Right atrium auricular region (tissue), 2 donors: Measurements from ENCODE around the gene CACNA2D3. TPM values are rescaled to one million over a fixed set of nuclear protein-coding genes. Genes with fewer than 3 reads are reported as not detected.

ENCODE experiments used
- DNase-seq: peaks from one replicate; pipeline ENCODE4 v3.0.0-alpha.2; 2019; ENCODE audit warnings: low spot score
- H3K27ac ChIP-seq, 2 donors: fragments of 200-600 bp; sonication (generic); 1 replicate in 1 of 2; 2 replicates in 1 of 2; pipeline ENCODE4 v1.5.1; 2016 to 2019
- H3K27me3 ChIP-seq, 2 donors: fragments of 200-600 bp; sonication (generic); one replicate each; pipeline versions ENCODE4 v1.5.1 to v1.6.0; 2017 to 2019
- H3K36me3 ChIP-seq: fragments of 200-600 bp; sonication (generic); one replicate; pipeline ENCODE4 v1.5.1; 2016
- H3K4me1 ChIP-seq, 2 donors: fragments of 200-600 bp; sonication (generic); one replicate each; pipeline versions ENCODE4 v1.5.1 to v1.6.0; 2017 to 2019
- H3K4me3 ChIP-seq, 2 donors: fragments of 200-600 bp; sonication (generic); 1 replicate in 1 of 2; 2 replicates in 1 of 2; pipeline ENCODE4 v1.5.1; 2017 to 2019; ENCODE audit warnings: mild to moderate bottlenecking in 1 of 2, moderate library complexity in 1 of 2
- H3K9me3 ChIP-seq, 2 donors: fragments of 200-600 bp; sonication (generic); one replicate each; pipeline ENCODE4 v1.5.1; 2019
- CTCF ChIP-seq, 2 donors: fragments of 200-600 bp; sonication (generic); IDR thresholded peaks; one replicate each; pipeline ENCODE4 v1.5.1; 2019; ENCODE audit warnings: antibody characterized with exemption in 2 of 2
- total RNA-seq, 2 donors: library from RNA; depleted of rRNA; stranded (reverse); fragments of >200 nt; gene quantifications; one replicate each; pipeline ENCODE4 v1.1.0, GENCODE V29; 2016

The CACNA2D3 gene
- total RNA-seq, 2 donors from 2014 or later: 10.9 to 17.2 TPM

GRCh38 chr3:54797111-54797510, 674.8 kb downstream of the CACNA2D3 start:
- TF ChIP-seq CTCF (IDR thresholded peaks at IDR 0.05): no peak
- Histone ChIP-seq H3K4me3 (no peak overlapping the region), H3K9me3 (no peaks in the 10 kb centered on the region), H3K27me3 (no peaks in the 10 kb centered on the region), H3K27ac (no peak overlapping the region), H3K36me3 (no peaks in the 10 kb centered on the region), H3K4me1 (no peaks in the 10 kb centered on the region)
- DNase-seq: no peak

- no peak for DNase-seq
- Histone ChIP-seq H3K36me3 (no peaks in the 10 kb centered on the region), H3K27ac (no peak overlapping the region), H3K4me1 (no peaks in the 10 kb centered on the region), H3K9me3 (no peaks in the 10 kb centered on the region), H3K27me3 (no peaks in the 10 kb centered on the region), H3K4me3 (no peak overlapping the region)
- TF ChIP-seq CTCF (IDR thresholded peaks at IDR 0.05): no peak
These were observed 678.1 kb downstream of the CACNA2D3 start for GRCh38 chr3:54800478-54800877.

GRCh38 chr3:54801977-54802376, 679.6 kb downstream of the CACNA2D3 start:
- no peaks in the 10 kb centered on the region for H3K4me1 ChIP-seq

GRCh38 chr3:54810401-54810800, 688.0 kb downstream of the CACNA2D3 start:
- no peak overlapping the region for H3K4me3 ChIP-seq

More at GRCh38 chr3:54801977-54802376, 679.6 kb downstream of the CACNA2D3 start:
- H3K27me3 ChIP-seq: no peaks in the 10 kb centered on the region
- no peak for TF ChIP-seq CTCF (IDR thresholded peaks at IDR 0.05)
- H3K9me3 ChIP-seq: no peaks in the 10 kb centered on the region
- H3K27ac ChIP-seq: no peak overlapping the region
- no peaks in the 10 kb centered on the region for H3K36me3 ChIP-seq
- H3K4me3 ChIP-seq: no peak overlapping the region
- no peak for DNase-seq

DNA sequence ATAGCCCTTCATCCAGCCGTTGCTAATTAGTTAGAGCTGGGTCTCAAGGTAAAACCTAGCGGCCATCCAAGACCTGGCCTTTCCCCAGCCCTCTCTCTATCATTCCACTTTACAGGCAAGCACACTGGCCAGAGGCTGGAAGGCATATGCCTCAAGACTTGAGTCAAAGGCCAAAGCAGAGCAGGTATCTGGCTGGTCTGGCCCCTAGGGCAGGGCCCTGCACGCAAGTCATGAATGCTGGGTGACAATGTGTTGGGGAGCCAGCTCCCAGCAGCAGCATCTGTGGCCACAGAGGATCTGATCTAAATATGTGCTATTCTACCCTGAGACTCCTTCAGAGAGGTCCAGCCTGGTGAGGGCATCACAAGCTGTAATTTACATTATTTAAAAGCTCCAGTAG, 691.9 kb downstream of the CACNA2D3 start:
- H3K27ac ChIP-seq: no peak overlapping the region
- H3K4me1 ChIP-seq: no peaks in the 10 kb centered on the region
- no peaks in the 10 kb centered on the region for H3K27me3 ChIP-seq
- TF ChIP-seq CTCF (IDR thresholded peaks at IDR 0.05): no peak
- no peaks in the 10 kb centered on the region for H3K36me3 ChIP-seq
- no peak for DNase-seq
- H3K4me3 ChIP-seq: no peak overlapping the region
- H3K9me3 ChIP-seq: no peaks in the 10 kb centered on the region

More at GRCh38 chr3:54810401-54810800, 688.0 kb downstream of the CACNA2D3 start:
- Histone ChIP-seq H3K36me3 (no peaks in the 10 kb centered on the region), H3K27ac (no peak overlapping the region), H3K4me1 (no peaks in the 10 kb centered on the region), H3K27me3 (no peaks in the 10 kb centered on the region), H3K9me3 (no peaks in the 10 kb centered on the region)
- no peak for DNase-seq
- TF ChIP-seq CTCF (IDR thresholded peaks at IDR 0.05): no peak

DNA sequence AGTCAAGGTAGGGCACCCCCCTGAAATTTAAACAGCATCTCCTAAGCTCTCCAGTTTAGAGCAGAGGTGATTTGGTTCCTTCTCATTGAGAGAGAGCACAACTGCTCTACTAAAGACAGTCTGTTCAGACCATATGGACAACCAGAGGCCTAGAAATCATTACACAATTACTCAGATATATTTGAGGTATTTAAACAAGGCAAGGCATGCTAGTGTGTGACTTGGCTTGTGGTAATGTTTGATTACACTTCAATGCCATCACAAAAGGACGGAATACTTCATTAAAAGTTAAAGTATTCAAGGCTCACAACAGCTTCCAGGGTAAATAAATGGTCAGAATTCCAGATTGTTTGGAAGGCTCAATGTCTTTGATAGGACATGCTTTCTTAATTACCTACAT, 695.3 kb downstream of the CACNA2D3 start:
- Histone ChIP-seq H3K9me3 (no peaks in the 10 kb centered on the region), H3K36me3 (no peaks in the 10 kb centered on the region), H3K27me3 (no peaks in the 10 kb centered on the region), H3K4me3 (no peak overlapping the region), H3K4me1 (peaks cover 0 to 4% of the 10 kb centered on the region in 2 donors), H3K27ac (no peak overlapping the region)
- TF ChIP-seq CTCF (IDR thresholded peaks at IDR 0.05): no peak
- DNase-seq: no peak
